ENCODE data around the gene AHI1. TPM values are rescaled to one million over a fixed set of nuclear protein-coding genes. Genes with fewer than 3 reads are reported as not detected.

AHI1 gene
- total RNA-seq, 1 donor from 2014 or later: 5.4 TPM

DNA sequence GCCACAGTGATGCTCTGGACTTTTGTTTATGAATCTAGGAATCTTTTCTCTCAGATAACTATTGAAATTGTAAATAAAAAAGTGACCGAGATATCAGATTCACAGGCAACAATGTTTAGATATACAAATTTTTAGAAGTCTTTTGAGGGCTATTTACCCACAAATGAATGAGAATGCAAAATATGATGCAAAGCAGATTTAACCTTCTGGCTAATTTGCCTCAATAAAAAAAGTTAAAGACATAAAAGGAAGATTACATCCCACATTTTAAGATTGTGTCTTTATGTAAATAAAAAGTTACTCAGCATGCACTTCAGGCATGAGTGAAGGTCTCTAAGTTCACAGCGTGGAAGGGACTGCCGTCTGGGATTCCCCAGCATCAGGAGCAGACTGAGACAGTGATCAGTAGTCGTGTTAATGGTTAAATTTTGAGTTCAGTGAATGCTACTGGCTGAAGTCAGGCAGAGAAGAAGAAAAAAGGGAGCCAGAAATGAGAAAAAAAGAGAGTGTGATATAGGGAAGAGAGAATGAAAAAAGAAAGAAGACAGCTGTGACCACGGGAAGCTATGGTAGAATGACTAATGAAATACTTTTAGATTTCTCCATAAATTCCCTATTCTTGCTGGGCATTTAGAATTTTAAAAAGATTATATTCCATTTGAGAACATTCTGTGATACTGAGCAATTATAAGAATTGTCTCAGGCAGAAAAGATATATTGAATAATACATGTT is 222.8 kb downstream of the AHI1 start:
- H3K4me3 ChIP-seq: no peak overlapping the region
- no peak for DNase-seq (ENCODE audit: low spot score in 2 of 2)
- no peaks in the 10 kb centered on the region for H3K36me3 ChIP-seq
- no peaks in the 10 kb centered on the region for H3K9me3 ChIP-seq
- no peak overlapping the region for H3K27ac ChIP-seq
- H3K27me3 ChIP-seq: no peaks in the 10 kb centered on the region
- TF ChIP-seq, protein P1, sequence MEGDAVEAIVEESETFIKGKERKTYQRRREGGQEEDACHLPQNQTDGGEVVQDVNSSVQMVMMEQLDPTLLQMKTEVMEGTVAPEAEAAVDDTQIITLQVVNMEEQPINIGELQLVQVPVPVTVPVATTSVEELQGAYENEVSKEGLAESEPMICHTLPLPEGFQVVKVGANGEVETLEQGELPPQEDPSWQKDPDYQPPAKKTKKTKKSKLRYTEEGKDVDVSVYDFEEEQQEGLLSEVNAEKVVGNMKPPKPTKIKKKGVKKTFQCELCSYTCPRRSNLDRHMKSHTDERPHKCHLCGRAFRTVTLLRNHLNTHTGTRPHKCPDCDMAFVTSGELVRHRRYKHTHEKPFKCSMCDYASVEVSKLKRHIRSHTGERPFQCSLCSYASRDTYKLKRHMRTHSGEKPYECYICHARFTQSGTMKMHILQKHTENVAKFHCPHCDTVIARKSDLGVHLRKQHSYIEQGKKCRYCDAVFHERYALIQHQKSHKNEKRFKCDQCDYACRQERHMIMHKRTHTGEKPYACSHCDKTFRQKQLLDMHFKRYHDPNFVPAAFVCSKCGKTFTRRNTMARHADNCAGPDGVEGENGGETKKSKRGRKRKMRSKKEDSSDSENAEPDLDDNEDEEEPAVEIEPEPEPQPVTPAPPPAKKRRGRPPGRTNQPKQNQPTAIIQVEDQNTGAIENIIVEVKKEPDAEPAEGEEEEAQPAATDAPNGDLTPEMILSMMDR (IDR thresholded peaks at IDR 0.05): no peak
- intact Hi-C loops (cut with DNase I): no loop called here
- no peaks in the 10 kb centered on the region for H3K4me1 ChIP-seq

DNA sequence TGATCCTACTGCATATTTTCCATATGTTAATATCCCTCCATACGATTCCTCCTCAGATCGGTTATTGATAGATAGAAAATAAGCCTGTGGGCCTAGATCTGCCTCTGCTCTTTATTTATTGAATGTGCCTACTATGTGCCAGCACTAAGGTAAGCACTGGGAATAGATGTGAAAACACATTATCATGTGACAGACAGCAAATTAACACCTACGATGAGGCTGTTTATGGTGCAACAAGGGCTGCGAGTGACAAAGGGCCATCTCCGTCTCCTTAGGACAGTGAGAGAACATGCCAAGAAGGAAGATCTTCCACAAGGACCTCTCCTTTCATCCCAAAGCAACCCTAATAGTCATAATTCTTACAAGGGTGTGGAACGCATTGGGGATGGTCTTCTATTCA is 225.9 kb downstream of the AHI1 start:
- Histone ChIP-seq H3K9me3 (no peaks in the 10 kb centered on the region), H3K4me3 (no peak overlapping the region), H3K27me3 (no peaks in the 10 kb centered on the region), H3K27ac (no peak overlapping the region), H3K4me1 (no peaks in the 10 kb centered on the region), H3K36me3 (no peaks in the 10 kb centered on the region)
- DNase-seq (ENCODE audit: low spot score in 2 of 2): no peak
- TF ChIP-seq, protein P1 (IDR thresholded peaks at IDR 0.05): no peak
- intact Hi-C loops (cut with DNase I): no loop called here

DNA sequence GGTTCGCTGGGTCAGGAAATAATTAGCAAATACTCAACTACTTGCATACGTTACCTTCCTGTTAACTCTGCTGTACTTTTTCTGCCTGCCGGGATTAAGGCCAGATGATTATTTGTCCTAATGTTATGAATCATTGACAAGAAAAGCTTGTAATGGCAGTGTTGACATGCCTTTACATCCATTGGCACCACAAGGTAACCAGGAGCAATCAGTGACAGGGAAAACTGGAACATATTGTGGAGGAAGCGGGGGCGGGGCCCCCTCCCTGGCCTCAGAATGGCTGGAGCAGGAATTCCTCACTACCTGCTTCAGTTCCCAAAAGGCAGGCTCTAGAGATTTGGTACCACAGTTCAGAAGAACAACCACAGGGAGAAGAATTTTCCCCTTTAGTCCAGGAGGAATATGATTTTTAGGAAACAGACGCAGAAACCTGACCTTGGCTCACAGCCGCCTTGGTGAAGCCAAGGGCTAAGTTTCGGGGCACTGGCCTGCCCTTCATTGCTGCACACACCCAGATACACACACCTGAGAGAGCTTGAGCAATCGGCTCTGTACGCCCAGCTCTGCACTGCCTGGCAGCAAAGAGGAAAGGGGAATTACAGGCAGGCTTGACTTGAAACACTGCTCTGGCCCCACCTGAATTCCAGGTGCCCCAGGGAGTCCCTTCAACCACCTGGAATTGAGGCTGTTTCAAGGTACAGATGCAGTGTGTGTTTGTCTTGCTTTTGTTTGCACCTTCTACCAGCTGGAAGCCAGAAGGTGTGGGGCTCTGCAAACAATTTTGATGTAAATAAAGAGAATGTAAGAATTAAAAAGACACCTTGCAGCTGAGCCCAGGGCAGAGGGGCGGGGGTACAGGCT is 226.6 kb downstream of the AHI1 start:
- intact Hi-C loops (cut with DNase I): no loop called here
- Histone ChIP-seq H3K4me1 (no peaks in the 10 kb centered on the region), H3K27me3 (no peaks in the 10 kb centered on the region), H3K4me3 (no peak overlapping the region), H3K9me3 (no peaks in the 10 kb centered on the region), H3K27ac (no peak overlapping the region), H3K36me3 (no peaks in the 10 kb centered on the region)
- DNase-seq (ENCODE audit: low spot score in 2 of 2): no peak
- TF ChIP-seq, protein P1 (IDR thresholded peaks at IDR 0.05): no peak

DNA sequence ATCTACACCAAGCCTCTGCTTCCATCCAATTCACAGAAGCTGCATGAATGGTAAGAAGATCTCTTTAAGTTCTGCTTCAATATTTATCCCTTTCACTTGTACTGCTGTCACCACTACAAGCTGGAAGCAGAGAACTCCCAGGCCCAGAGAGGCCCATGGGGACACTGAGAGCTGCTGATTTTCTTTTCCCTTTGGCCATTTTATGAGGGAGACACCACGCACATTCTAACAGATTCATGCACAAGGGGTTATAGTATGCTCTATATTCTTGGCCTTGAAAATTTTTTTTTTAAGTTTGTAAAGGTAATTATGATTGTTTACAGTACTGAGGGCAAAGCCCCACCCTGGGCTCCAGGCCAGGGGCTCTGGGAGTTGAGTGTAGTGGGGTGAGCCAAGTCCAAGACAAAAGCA is 228.1 kb downstream of the AHI1 start:
- Histone ChIP-seq H3K27me3 (no peaks in the 10 kb centered on the region), H3K9me3 (no peaks in the 10 kb centered on the region), H3K36me3 (no peaks in the 10 kb centered on the region), H3K4me1 (no peaks in the 10 kb centered on the region), H3K4me3 (no peak overlapping the region), H3K27ac (no peak overlapping the region)
- intact Hi-C loops (cut with DNase I): no loop called here
- TF ChIP-seq, protein P1 (IDR thresholded peaks at IDR 0.05): no peak
- no peak for DNase-seq (ENCODE audit: low spot score in 2 of 2)

DNA sequence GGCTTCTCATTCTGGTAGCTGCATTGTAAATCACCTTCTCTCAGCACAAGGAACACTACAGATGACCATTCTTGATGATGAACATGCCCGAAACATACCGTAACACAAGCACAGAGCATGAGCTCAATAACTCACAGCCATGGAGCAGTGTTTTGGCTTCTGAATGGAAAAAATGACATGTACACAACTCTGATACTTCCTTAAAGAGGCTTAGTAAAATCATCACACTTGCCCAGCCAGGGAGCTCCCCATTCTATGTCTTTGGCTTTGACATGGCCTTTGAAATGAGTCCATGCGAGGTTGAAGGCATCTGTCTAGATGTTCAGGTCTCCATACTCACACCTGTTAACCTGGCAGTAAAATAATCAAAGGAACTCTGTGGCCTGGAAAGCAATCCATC is 228.8 kb downstream of the AHI1 start:
- no peak for DNase-seq (ENCODE audit: low spot score in 2 of 2)
- TF ChIP-seq, protein P1 (IDR thresholded peaks at IDR 0.05): no peak
- Histone ChIP-seq H3K27ac (no peak overlapping the region), H3K27me3 (no peaks in the 10 kb centered on the region), H3K4me3 (no peak overlapping the region), H3K4me1 (no peaks in the 10 kb centered on the region), H3K9me3 (no peaks in the 10 kb centered on the region), H3K36me3 (no peaks in the 10 kb centered on the region)
- intact Hi-C loops (cut with DNase I): no loop called here

Measured in ascending aorta (tissue), 2 donors.